ENCODE measurements around the gene EXOSC10.

Gene EXOSC10

DNA sequence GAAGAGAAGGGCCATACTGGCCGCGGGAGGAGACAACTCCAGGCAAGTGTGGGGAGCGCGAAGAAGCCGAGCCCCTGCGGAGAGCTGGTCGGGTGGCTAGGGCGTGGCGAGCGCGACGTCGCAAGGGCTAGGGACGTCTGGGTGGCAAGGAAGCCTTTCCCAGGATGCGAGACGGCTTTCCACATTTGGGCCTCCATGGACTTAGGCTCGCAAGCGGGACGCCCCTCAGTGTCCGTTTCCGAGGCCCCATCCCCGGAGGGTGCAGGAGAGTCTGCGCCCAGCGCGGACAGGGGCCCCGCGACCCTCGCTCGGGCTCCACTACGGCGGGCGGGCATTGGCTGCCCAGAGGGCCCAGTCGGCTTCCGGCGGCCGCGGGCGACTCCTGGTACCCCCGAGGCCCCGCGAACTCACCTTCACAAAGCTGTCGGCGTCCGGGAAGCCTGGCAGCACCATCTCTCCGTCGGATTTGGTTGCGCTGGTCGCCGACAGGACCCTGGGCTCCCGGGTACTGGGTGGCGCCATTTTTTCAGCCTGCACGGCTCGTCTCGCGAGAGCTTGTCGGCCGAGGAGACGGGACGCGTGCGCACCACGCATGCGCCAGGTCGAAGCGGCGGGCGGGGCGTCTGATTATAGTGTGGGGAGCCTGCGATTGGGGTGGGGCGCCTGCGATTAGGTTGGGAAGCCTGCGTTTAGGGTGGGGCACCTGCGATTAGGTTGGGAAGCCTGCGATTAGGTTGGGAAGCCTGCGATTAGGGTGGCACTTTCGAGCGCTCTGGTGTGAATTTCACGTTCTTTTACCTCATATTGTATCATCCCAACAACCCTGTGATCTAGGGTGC lies at the start of gene EXOSC10:
EXOSC10 (minus strand) TSS at position 560 of the 839 bp plus-strand sequence; CDS start at position 522, 38 bp downstream.
- peak; percentile 93 for DNase-seq

DNA sequence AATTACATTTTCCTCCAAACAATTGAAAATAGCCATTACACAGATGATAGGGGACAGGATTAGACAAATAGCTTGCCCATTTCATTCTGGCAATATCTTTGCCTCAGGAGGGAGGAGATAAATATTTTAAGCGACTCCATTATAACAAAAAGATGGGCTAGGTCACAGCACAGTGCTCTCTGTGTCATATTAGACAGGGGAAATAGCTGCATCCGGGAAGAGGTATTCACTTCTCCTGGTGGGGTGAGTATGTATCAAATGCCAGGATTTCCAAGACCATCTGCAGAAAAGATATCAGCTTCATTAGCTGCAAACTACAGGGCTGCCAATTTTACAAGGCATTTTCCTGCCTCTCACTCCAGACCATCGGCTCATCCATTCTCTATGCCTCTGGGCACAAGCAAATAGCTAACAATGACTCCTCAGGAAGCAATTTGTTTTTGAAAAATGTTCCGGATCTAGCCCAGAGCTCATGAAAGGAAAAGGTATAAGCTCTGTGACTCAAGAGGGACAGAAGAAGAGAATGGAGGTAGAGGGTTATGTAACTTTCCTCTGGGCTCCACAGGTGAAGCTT lies 47.6 kb upstream of the EXOSC10 start:
- DNase-seq, result no peak

- no peak for DNase-seq
Measured at GRCh38 chr1:11145741-11146140, 46.1 kb upstream of the EXOSC10 start.

DNA sequence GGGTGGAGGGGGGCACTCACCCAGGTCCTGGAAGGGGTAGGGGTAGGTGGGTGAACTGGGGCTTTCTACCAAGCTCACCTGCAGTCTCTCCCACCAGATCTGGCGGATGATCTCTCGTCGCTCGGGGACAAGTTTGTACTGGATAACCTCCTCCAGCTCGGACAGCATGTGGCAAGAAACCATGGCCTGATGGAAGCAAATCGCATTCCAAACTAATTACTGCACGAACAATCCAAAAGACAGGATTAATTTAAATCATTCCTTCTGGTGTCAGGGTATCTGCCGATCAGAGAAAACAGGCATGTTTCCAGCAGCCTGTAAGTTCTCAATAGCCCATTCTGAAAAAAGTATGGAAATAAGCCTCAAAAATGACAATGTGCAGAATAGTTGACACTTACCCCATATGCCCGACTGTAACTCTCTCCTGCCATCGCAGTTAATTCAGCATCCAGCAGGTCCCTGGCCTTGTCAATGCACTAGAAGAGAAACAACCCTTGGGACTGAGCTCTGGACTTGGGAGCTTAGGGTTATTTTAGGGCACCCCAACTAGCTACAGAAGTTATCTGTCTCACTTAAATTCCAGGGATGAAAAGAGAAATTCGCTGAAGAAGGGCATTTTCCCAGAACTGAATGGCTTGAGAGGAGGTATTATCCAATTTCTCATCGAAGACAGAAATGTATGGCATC lies 45.0 kb upstream of the EXOSC10 start:
- no peak for DNase-seq

DNA sequence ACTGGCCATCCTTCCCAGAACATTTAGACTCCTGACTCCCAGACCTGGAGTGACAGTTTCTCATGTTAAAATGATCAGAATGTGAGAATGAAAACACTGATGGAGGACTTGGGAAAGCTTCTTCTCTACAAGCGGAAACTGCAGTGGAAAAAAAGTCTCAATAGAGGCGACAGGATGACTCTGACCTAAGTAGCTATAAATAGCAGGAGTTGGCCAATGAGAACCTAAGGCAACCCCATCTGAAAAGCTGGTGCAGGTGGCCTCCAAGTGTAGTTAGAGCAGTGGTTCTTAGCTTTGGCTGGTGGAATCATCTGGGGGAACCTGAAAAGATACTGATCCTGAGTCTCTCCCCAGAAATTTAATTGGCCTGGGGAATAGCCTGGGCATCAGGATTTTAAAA lies 44.2 kb upstream of the EXOSC10 start:
- DNase-seq, result no peak

GRCh38 chr1:11143401-11143800 lies 43.7 kb upstream of the EXOSC10 start:
- no peak for DNase-seq

- no peak for DNase-seq
Measured at GRCh38 chr1:11142618-11143391, 43.1 kb upstream of the EXOSC10 start.

- DNase-seq, result no peak
Measured at GRCh38 chr1:11138952-11139351, 39.3 kb upstream of the EXOSC10 start.

- no peak for DNase-seq
Measured at GRCh38 chr1:11138029-11138428, 38.4 kb upstream of the EXOSC10 start.

DNA sequence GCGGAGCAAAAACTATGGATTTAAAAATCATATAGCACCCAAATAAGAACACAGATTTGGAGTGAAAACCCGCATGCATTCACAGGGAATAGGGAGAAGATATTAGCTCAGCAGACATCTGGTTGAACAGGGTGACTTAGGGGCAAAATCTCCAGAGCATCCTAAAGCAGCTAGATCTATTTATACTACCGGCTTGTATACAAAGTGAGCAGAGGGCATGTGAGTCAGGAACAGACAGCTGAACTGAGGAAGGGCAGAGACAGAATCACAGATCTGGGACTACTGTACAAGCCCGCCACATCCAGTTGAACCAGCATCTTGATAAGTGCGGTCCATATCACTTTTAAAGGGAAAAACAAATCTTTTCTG lies 35.2 kb upstream of the EXOSC10 start:
- DNase-seq, result no peak

DNA sequence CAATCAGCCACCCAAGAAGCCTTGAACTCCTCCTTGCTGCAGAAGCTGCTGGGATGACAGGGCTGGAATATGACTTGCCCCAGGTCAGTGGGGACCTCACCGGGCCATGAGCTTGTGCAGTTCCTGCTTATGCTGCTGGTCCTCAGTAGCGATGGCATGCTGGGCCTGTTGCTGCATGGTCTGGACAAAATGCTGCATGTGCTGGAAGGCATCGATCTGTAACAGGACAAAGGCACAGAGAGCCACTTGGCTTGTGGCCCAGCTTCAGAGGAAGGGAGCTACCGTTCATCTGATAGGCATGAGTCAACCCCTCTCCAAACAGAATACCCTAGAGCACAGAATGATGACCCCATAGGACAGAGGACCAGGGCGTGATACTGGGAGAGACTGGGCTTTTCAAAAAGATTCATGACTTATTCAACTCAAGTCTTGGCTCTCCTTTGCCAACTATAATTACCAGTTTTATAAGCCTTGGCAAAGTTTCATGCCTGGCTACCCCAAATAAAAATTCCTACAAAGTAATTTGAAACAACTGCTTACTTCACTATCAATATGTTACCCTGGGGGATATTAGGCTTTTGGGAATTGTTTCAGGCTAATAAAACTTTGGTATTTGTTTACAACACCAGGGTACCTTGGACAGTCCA lies 34.7 kb upstream of the EXOSC10 start:
- DNase-seq, result no peak

- no peak for DNase-seq
Measured at GRCh38 chr1:11132563-11133293, 33.1 kb upstream of the EXOSC10 start.

GRCh38 chr1:11131816-11132215 lies 32.1 kb upstream of the EXOSC10 start:
- no peak for DNase-seq

- DNase-seq, result no peak
Measured at GRCh38 chr1:11130406-11130805, 30.7 kb upstream of the EXOSC10 start.

DNA sequence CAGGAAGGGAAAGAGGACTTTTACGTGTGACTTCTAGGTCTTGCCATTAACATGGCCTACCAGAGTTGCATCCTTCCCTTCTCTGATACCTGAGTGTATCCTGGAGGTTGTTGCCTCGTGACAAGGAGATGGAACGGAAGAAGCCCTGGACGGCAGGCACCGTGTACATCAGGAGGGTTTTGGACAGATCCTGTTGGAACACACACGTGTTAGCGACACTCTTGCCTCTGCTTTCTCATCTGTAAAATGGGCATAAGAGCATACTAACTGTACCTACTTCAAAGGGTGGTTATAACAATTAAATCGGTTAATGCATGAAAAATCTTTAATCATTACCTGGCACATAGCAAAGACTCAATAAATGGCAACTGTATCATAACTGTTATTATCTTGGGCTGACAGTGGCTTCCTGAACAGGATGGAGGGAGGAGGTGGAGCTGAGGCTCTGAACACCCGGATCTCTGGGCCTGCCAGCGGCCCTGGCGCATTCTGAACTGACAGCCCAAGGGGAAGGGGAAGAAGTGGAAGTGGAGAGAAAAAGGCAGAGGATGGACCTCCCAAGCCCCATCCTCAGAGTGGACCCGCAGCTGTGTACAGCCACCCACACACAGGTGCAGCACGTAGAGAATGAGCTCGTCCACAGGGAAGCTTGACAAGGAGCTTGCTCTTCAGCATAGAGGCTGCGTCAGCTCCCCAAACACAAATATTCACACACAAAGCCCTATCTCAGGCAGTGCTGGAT lies 30.2 kb upstream of the EXOSC10 start:
- no peak for DNase-seq

GRCh38 chr1:11126569-11126968 lies 26.9 kb upstream of the EXOSC10 start:
- no peak for DNase-seq

DNA sequence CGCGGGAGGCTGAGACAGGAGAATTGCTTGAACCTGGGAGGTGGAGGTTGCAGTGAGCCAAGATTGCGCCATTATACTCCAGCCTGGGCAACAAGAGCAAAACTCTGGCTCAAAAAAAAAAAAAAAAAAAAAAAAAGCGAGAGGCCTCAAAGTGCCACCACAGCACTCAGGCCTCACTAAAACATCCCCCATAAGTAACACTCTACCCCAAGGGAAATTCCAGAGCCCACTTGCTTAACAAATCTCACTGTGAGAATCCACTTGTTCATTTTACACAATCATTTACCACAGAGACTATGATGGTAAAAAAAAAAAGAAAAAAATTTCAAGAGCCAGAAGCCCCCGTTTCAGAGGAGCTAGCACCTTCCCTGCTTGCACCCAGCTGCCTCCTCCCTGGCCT lies 26.3 kb upstream of the EXOSC10 start:
- no peak for DNase-seq

DNA sequence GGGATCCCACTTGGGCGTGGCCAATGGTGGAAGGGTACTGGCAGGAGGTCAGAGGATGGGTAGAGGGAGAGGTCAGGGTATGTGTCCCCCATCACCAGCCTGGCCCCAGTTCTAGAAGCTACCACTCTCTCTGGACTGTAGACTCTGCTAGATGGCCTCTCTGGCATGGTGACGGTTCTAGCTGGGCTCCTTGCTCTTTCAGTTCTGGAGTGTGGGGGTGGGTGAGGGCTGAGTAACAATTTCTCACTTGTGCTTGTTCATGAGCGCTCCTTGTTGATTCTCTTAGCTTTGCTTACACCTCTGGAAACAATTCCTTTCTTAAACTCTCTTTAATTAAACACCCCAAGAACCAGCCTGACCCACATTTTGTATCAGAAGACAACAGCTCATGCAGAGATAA lies 25.3 kb upstream of the EXOSC10 start:
- no peak for DNase-seq

DNA sequence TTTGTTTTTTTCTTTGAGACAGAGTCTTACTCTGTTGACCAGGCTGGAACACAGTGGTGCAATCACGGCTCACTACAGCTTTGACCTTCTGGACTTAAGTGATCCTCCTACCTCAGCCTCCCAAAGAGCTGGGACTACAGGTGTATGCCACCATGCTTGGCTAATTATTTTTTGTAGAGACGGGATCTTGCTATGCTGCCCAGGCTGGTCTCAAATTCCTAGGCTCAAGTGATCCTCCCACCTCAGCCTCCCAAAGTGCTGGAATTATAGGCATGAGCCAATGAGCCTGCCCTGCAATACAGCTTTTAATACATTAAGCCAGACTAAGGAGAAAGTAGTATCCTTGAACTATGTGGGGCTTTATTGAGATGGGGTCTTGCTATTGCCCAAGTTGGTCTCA lies 16.6 kb upstream of the EXOSC10 start:
- DNase-seq, result no peak

DNA sequence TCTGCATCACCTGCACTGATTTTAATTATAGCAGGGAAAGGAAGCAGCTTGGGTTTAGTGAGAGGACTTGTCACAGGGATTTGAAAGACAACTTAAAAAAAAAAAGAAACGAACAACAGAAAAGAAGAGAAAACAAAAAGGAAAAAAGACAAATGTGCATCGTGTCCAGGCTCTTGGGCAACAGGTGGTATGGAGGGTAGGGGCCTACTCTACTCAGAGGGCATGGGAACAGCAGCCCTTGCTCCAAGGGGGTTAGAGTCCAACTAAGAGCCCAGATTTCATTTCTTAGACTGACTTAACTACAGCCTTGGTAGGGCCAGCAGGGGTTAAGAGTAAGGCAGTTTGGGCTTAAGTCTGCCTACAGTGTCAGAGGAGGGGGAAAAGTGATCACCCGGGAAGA lies 15.3 kb upstream of the EXOSC10 start:
- no peak for DNase-seq

DNA sequence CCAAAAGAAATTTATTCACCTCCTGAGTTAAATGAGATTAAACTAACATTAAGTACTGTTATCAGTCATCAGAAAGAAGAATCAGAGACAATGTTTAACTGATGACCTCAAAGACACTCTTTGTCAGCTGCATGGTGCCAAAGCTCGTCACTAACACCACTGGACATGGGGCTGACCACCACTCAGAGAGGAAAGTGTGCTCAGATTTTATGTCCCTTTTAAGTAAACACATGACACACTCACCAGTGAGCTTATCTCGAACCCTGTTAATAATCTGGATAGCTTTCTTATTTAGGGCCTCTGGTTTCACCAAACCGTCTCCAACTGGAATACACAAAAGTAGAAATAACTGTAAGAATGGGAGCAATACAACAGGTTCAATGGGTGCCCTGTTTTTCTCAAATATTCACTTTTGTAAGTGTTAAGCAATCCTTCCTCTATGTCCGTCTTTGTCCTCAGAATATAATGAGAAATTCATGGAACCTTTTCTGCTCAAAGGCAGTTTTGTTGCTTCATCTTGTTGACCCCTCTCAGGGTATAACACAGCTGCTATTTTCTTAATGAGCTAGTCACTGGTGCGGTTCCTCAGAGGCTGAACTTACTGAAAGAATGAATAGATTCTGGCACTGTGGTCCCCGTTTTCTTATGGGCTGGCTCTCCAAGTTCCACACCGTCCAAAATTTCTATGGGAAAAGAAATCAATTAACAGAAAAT lies 9.5 kb upstream of the EXOSC10 start:
- DNase-seq, result no peak

All from left hindlimb (tissue), 1 donor.